ENCODE data around the gene DPH1.

GRCh38 chr17:2064147-2064489 lies 34.2 kb downstream of the DPH1 start:
- TF ChIP-seq CTCF (IDR thresholded peaks at IDR 0.05; ENCODE audit: low read depth, low read length) = no peak
- no peak for TF ChIP-seq EZH2phosphoT487 (IDR thresholded peaks at IDR 0.05; ENCODE audit: low read depth)
